CD8-positive, alpha-beta memory T cell (primary cell): ENCODE data around the gene CARNS1. TPM values are rescaled to one million over a fixed set of nuclear protein-coding genes. Genes with fewer than 3 reads are reported as not detected.

Experiments
- polyA plus RNA-seq: library from polyadenylated mRNA; unstranded; fragments of 300-500 nt; fragmentation: Illumina TruSeq; gene quantifications from one replicate; pipeline ENCODE4 v1.2.3, GENCODE V29; 2021
- total RNA-seq, 2 experiments: library from RNA; stranded (reverse); gene quantifications; one replicate each; pipeline ENCODE4 v1.2.3, GENCODE V29; 2021

CARNS1 gene
- total and polyA plus RNA-seq, 3 experiments from 2014 or later = 1.8 to 2.7 (median 2.0) TPM

Other genes with a start within 250 kb of the CARNS1 start
- 100 to 1,000 TPM; 237 to 246 TPM for gene GRK2, start 149.2 kb upstream of the CARNS1 start, total RNA-seq
- 69.9 TPM for gene GRK2, start 149.2 kb upstream of the CARNS1 start, polyA plus RNA-seq
- gene ANKRD13D, start 126.4 kb upstream of the CARNS1 start, total RNA-seq = 10 to 100 TPM; 84.9 to 90.1 TPM
- 23.9 TPM for gene ANKRD13D, start 126.4 kb upstream of the CARNS1 start, polyA plus RNA-seq
- 10 to 100 TPM in 1 of 2 experiments, 1 to 10 TPM in 1; 8.4 to 10.6 TPM for gene SSH3, start 112.1 kb upstream of the CARNS1 start, total RNA-seq
- 3.5 TPM for gene SSH3, start 112.1 kb upstream of the CARNS1 start, polyA plus RNA-seq
- 10 to 100 TPM; 32.3 to 37.8 TPM for gene POLD4, start 62.1 kb upstream of the CARNS1 start, total RNA-seq
- gene POLD4, start 62.1 kb upstream of the CARNS1 start, polyA plus RNA-seq = 91.2 TPM
- 1 to 10 TPM; 3.5 to 4.2 TPM for gene CLCF1, start 42.1 kb upstream of the CARNS1 start, total RNA-seq
- 4.6 TPM for gene CLCF1, start 42.1 kb upstream of the CARNS1 start, polyA plus RNA-seq
- gene RAD9A, start 23.7 kb upstream of the CARNS1 start, total RNA-seq = 10 to 100 TPM; 36.8 to 38.8 TPM
- gene RAD9A, start 23.7 kb upstream of the CARNS1 start, polyA plus RNA-seq = 9.4 TPM
- 100 to 1,000 TPM; 338 to 357 TPM for gene PPP1CA, start 13.8 kb upstream of the CARNS1 start, total RNA-seq
- 564 TPM for gene PPP1CA, start 13.8 kb upstream of the CARNS1 start, polyA plus RNA-seq
- 100 to 1,000 TPM; 102 to 105 TPM for gene TBC1D10C, start 11.6 kb upstream of the CARNS1 start, total RNA-seq
- 331 TPM for gene TBC1D10C, start 11.6 kb upstream of the CARNS1 start, polyA plus RNA-seq
- 10 to 100 TPM; 86.0 to 88.4 TPM for gene RPS6KB2, start 12.8 kb downstream of the CARNS1 start, total RNA-seq
- gene RPS6KB2, start 12.8 kb downstream of the CARNS1 start, polyA plus RNA-seq = 54.0 TPM
- gene PTPRCAP, start 22.0 kb downstream of the CARNS1 start, total RNA-seq = 100 to 1,000 TPM; 145 to 163 TPM
- 1,075 TPM for gene PTPRCAP, start 22.0 kb downstream of the CARNS1 start, polyA plus RNA-seq
- 10 to 100 TPM; 90.3 to 92.8 TPM for gene CORO1B, start 27.8 kb downstream of the CARNS1 start, total RNA-seq
- 12.2 TPM for gene CORO1B, start 27.8 kb downstream of the CARNS1 start, polyA plus RNA-seq
- not detected for gene GPR152, start 37.1 kb downstream of the CARNS1 start, total RNA-seq
- gene GPR152, start 37.1 kb downstream of the CARNS1 start, polyA plus RNA-seq = 0.87 TPM
- gene CABP4, start 39.7 kb downstream of the CARNS1 start, total RNA-seq = under 1 TPM; 0.28 to 0.33 TPM
- gene CABP4, start 39.7 kb downstream of the CARNS1 start, polyA plus RNA-seq = 0.36 TPM
- gene TMEM134, start 53.6 kb downstream of the CARNS1 start, total RNA-seq = 10 to 100 TPM; 49.6 to 57.9 TPM
- gene TMEM134, start 53.6 kb downstream of the CARNS1 start, polyA plus RNA-seq = 152 TPM
- gene AIP, start 67.3 kb downstream of the CARNS1 start, total RNA-seq = 100 to 1,000 TPM; 160 to 171 TPM
- gene AIP, start 67.3 kb downstream of the CARNS1 start, polyA plus RNA-seq = 210 TPM
- 100 to 1,000 TPM in 1 of 2 experiments, 10 to 100 TPM in 1; 94.0 to 109 TPM for gene PITPNM1, start 89.7 kb downstream of the CARNS1 start, total RNA-seq
- gene PITPNM1, start 89.7 kb downstream of the CARNS1 start, polyA plus RNA-seq = 49.6 TPM
- gene CDK2AP2, start 92.5 kb downstream of the CARNS1 start, total RNA-seq = 10 to 100 TPM; 60.7 to 68.9 TPM
- 173 TPM for gene CDK2AP2, start 92.5 kb downstream of the CARNS1 start, polyA plus RNA-seq
- not detected for gene CABP2, start 107.8 kb downstream of the CARNS1 start, total RNA-seq
- gene CABP2, start 107.8 kb downstream of the CARNS1 start, polyA plus RNA-seq = not detected
- gene GSTP1, start 168.1 kb downstream of the CARNS1 start, total RNA-seq = 100 to 1,000 TPM; 462 to 474 TPM
- gene GSTP1, start 168.1 kb downstream of the CARNS1 start, polyA plus RNA-seq = 333 TPM
- gene NDUFV1, start 191.3 kb downstream of the CARNS1 start, total RNA-seq = 100 to 1,000 TPM; 321 to 326 TPM
- 140 TPM for gene NDUFV1, start 191.3 kb downstream of the CARNS1 start, polyA plus RNA-seq
- 10 to 100 TPM; 26.2 to 27.9 TPM for gene NUDT8, start 214.3 kb downstream of the CARNS1 start, total RNA-seq
- 3.5 TPM for gene NUDT8, start 214.3 kb downstream of the CARNS1 start, polyA plus RNA-seq
- not detected for gene TBX10, start 224.1 kb downstream of the CARNS1 start, total RNA-seq
- gene TBX10, start 224.1 kb downstream of the CARNS1 start, polyA plus RNA-seq = not detected
- under 1 TPM; 0.49 to 0.55 TPM for gene ACY3, start 235.1 kb downstream of the CARNS1 start, total RNA-seq
- 0.38 TPM for gene ACY3, start 235.1 kb downstream of the CARNS1 start, polyA plus RNA-seq